Limb (tissue), 2 donors: ENCODE data around the gene INSR.
"Not testable (repeated sequence)": the region's sequence is repeated elsewhere in the genome, so short reads cannot be mapped to it uniquely, and the experiment has no call there.

Experiments used
- DNase-seq, 2 donors: peaks; one replicate each; pipeline ENCODE4 v3.0.0-alpha.2; 2016; ENCODE audit errors: extremely low spot score in 2 of 2

The INSR gene

GRCh38 chr19:7224209-7224686 is 70.0 kb downstream of the INSR start:
- DNase-seq: peak in 1 of 2 donors; percentile 38

GRCh38 chr19:7223429-7223828 is 70.8 kb downstream of the INSR start:
- no peak for DNase-seq

GRCh38 chr19:7219056-7219455 is 75.2 kb downstream of the INSR start:
- no peak for DNase-seq

- DNase-seq: no peak
These were observed 76.4 kb downstream of the INSR start for GRCh38 chr19:7217861-7218260.

GRCh38 chr19:7216373-7216902 is 77.8 kb downstream of the INSR start:
- DNase-seq: no peak

GRCh38 chr19:7215176-7215575 is 79.0 kb downstream of the INSR start:
- DNase-seq: no peak

GRCh38 chr19:7214324-7215089 is 79.7 kb downstream of the INSR start:
- DNase-seq: no peak

GRCh38 chr19:7213628-7214323 is 80.4 kb downstream of the INSR start:
- DNase-seq: no peak

- DNase-seq: no peak
These were observed 82.8 kb downstream of the INSR start for GRCh38 chr19:7211191-7211951.

GRCh38 chr19:7210359-7210758 is 83.9 kb downstream of the INSR start:
- DNase-seq: no peak

GRCh38 chr19:7209597-7210325 is 84.5 kb downstream of the INSR start:
- DNase-seq: not testable (repeated sequence)

GRCh38 chr19:7209036-7209435 is 85.2 kb downstream of the INSR start:
- DNase-seq: not testable (repeated sequence)

GRCh38 chr19:7203332-7203731 is 90.9 kb downstream of the INSR start:
- DNase-seq: no peak

GRCh38 chr19:7202888-7203287 is 91.3 kb downstream of the INSR start:
- DNase-seq: no peak

- no peak for DNase-seq
These were observed 93.5 kb downstream of the INSR start for GRCh38 chr19:7200736-7201135.

GRCh38 chr19:7199613-7200533 is 94.3 kb downstream of the INSR start:
- no peak for DNase-seq

GRCh38 chr19:7197760-7198696 is 96.2 kb downstream of the INSR start:
- DNase-seq: peak; percentile 93 to 95

GRCh38 chr19:7197119-7197759 is 97.0 kb downstream of the INSR start:
- DNase-seq: peak; percentile 85 to 94

- DNase-seq: no peak
These were observed 97.5 kb downstream of the INSR start for GRCh38 chr19:7196763-7197118.
